Measurements from ENCODE around the gene GLUL. TPM values are rescaled to one million over a fixed set of nuclear protein-coding genes. Genes with fewer than 3 reads are reported as not detected.

GLUL gene
- total RNA-seq, 2 donors from 2014 or later = 381 to 632 TPM

- Histone ChIP-seq H3K36me3 (peaks cover 62% of the 10 kb centered on the region), H3K4me1 (peaks cover 2 to 44% of the 10 kb centered on the region in 2 donors), H3K9me3 (no peaks in the 10 kb centered on the region), H3K27me3 (no peaks in the 10 kb centered on the region), H3K4me3 (peak overlapping the region in 1 of 2 donors; percentile 87), H3K27ac (peak overlapping the region; percentile 98 to 99)
- no peak for TF ChIP-seq CTCF (IDR thresholded peaks at IDR 0.05)
- no peak for DNase-seq (ENCODE audit: low spot score)
Observed at GRCh38 chr1:182387566-182387965, 4.0 kb downstream of the GLUL start.

GRCh38 chr1:182386980-182387379, 4.6 kb downstream of the GLUL start:
- H3K4me1 ChIP-seq = peaks cover 2 to 39% of the 10 kb centered on the region in 2 donors
- no peaks in the 10 kb centered on the region for H3K27me3 ChIP-seq
- DNase-seq (ENCODE audit: low spot score) = no peak
- H3K9me3 ChIP-seq = no peaks in the 10 kb centered on the region
- H3K27ac ChIP-seq = peak overlapping the region in 1 of 2 donors; percentile 37
- no peak overlapping the region for H3K4me3 ChIP-seq
- no peak for TF ChIP-seq CTCF (IDR thresholded peaks at IDR 0.05)
- H3K36me3 ChIP-seq = peaks cover 68% of the 10 kb centered on the region

- Histone ChIP-seq H3K36me3 (peaks cover 74% of the 10 kb centered on the region), H3K4me3 (no peak overlapping the region), H3K27ac (peak overlapping the region in 1 of 2 donors; percentile 37), H3K27me3 (no peaks in the 10 kb centered on the region), H3K4me1 (peaks cover 2 to 39% of the 10 kb centered on the region in 2 donors), H3K9me3 (no peaks in the 10 kb centered on the region)
- no peak for DNase-seq (ENCODE audit: low spot score)
- no peak for TF ChIP-seq CTCF (IDR thresholded peaks at IDR 0.05)
Observed at GRCh38 chr1:182385885-182386853, 5.4 kb downstream of the GLUL start.

GRCh38 chr1:182384387-182384960, 7.1 kb downstream of the GLUL start:
- Histone ChIP-seq H3K4me1 (peaks cover 2 to 39% of the 10 kb centered on the region in 2 donors), H3K27ac (no peak overlapping the region), H3K9me3 (no peaks in the 10 kb centered on the region), H3K27me3 (no peaks in the 10 kb centered on the region), H3K4me3 (no peak overlapping the region), H3K36me3 (peaks cover 74% of the 10 kb centered on the region)
- no peak for TF ChIP-seq CTCF (IDR thresholded peaks at IDR 0.05)
- DNase-seq (ENCODE audit: low spot score) = no peak

GRCh38 chr1:182383934-182384333, 7.7 kb downstream of the GLUL start:
- no peaks in the 10 kb centered on the region for H3K9me3 ChIP-seq
- H3K27me3 ChIP-seq = no peaks in the 10 kb centered on the region
- H3K4me1 ChIP-seq = peaks cover 2 to 36% of the 10 kb centered on the region in 2 donors
- DNase-seq (ENCODE audit: low spot score) = no peak
- H3K27ac ChIP-seq = no peak overlapping the region
- H3K4me3 ChIP-seq = no peak overlapping the region
- no peak for TF ChIP-seq CTCF (IDR thresholded peaks at IDR 0.05)
- peaks cover 74% of the 10 kb centered on the region for H3K36me3 ChIP-seq

All from right atrium auricular region (tissue), 2 donors.